Endothelial cell (in vitro differentiated cells): Measurements from ENCODE around the gene FAM3C. TPM values are rescaled to one million over a fixed set of nuclear protein-coding genes. Genes with fewer than 3 reads are reported as not detected.
"Not testable (repeated sequence)": the region's sequence is repeated elsewhere in the genome, so short reads cannot be mapped to it uniquely, and the experiment has no call there.

Experiments used
- DNase-seq: peaks from one replicate; pipeline ENCODE4 v3.0.0; 2021; ENCODE audit warnings: low spot score
- H3K27ac Mint-ChIP-seq: one replicate; pipeline ENCODE4 v1.8.0; 2021; ENCODE audit warnings: mixed read lengths, inconsistent platforms; ENCODE audit not compliant: unreplicated experiment
- H3K27me3 Mint-ChIP-seq: one replicate; pipeline ENCODE4 v1.8.0; 2021; ENCODE audit warnings: mild to moderate bottlenecking, moderate library complexity, mixed read lengths, inconsistent platforms; ENCODE audit not compliant: unreplicated experiment
- H3K36me3 Mint-ChIP-seq: one replicate; pipeline ENCODE4 v1.8.0; 2021; ENCODE audit warnings: mild to moderate bottlenecking, low read depth, mixed read lengths, inconsistent platforms; ENCODE audit not compliant: unreplicated experiment
- H3K4me1 Mint-ChIP-seq: one replicate; pipeline ENCODE4 v1.8.0; 2021; ENCODE audit warnings: mild to moderate bottlenecking, mixed read lengths, inconsistent platforms; ENCODE audit not compliant: unreplicated experiment
- H3K4me3 Mint-ChIP-seq: one replicate; pipeline ENCODE4 v1.8.0; 2021; ENCODE audit warnings: mild to moderate bottlenecking, mixed read lengths, inconsistent platforms; ENCODE audit not compliant: unreplicated experiment
- H3K9me3 Mint-ChIP-seq: one replicate; pipeline ENCODE4 v1.8.0; 2021; ENCODE audit warnings: mixed read lengths, inconsistent platforms; ENCODE audit not compliant: unreplicated experiment
- CTCF ChIP-seq: fragments of 200-600 bp; sonication (generic); IDR thresholded peaks from one replicate; pipeline ENCODE4 v1.5.0; 2021; ENCODE audit warnings: antibody characterized with exemption; ENCODE audit not compliant: unreplicated experiment
- total RNA-seq: library from RNA; stranded (reverse); fragmentation: NEBNext Ultra II Directional; extraction: Animal tissue kit (Norgen Biotek cat#: 25700); gene quantifications from one replicate; pipeline ENCODE4 v1.2.1, GENCODE V29; 2021; ENCODE audit not compliant: unreplicated experiment

Gene FAM3C
- total RNA-seq, 1 donor from 2014 or later, result 50.9 TPM

- Mint-ChIP-seq H3K9me3 (no peaks in the 10 kb centered on the region), H3K36me3 (no peaks in the 10 kb centered on the region), H3K27me3 (no peaks in the 10 kb centered on the region), H3K27ac (no peak overlapping the region), H3K4me3 (no peak overlapping the region), H3K4me1 (peaks cover 12% of the 10 kb centered on the region)
- DNase-seq, result no peak
- no peak for TF ChIP-seq CTCF
Observed at GRCh38 chr7:121436688-121437087, 40.6 kb upstream of the FAM3C start.

GRCh38 chr7:121436136-121436535, 40.0 kb upstream of the FAM3C start:
- TF ChIP-seq CTCF, result no peak
- no peak overlapping the region for H3K27ac Mint-ChIP-seq
- no peaks in the 10 kb centered on the region for H3K9me3 Mint-ChIP-seq

GRCh38 chr7:121433775-121434174, 37.7 kb upstream of the FAM3C start:
- Mint-ChIP-seq H3K36me3 (no peaks in the 10 kb centered on the region), H3K4me1 (peaks cover 10% of the 10 kb centered on the region), H3K9me3 (no peaks in the 10 kb centered on the region), H3K27me3 (no peaks in the 10 kb centered on the region), H3K4me3 (no peak overlapping the region), H3K27ac (no peak overlapping the region)
- no peak for TF ChIP-seq CTCF
- no peak for DNase-seq

More at GRCh38 chr7:121436136-121436535, 40.0 kb upstream of the FAM3C start:
- Mint-ChIP-seq H3K36me3 (no peaks in the 10 kb centered on the region), H3K4me3 (no peak overlapping the region), H3K4me1 (peaks cover 12% of the 10 kb centered on the region), H3K27me3 (no peaks in the 10 kb centered on the region)
- no peak for DNase-seq

- H3K27me3 Mint-ChIP-seq, H3K4me3 Mint-ChIP-seq, DNase-seq, H3K27ac Mint-ChIP-seq, H3K36me3 Mint-ChIP-seq, H3K9me3 Mint-ChIP-seq, H3K4me1 Mint-ChIP-seq: not testable (repeated sequence)
Observed at GRCh38 chr7:121432486-121432885, 36.4 kb upstream of the FAM3C start.

- H3K36me3 Mint-ChIP-seq, result no peaks in the 10 kb centered on the region
- no peak for TF ChIP-seq CTCF
- no peak for DNase-seq
- H3K27me3 Mint-ChIP-seq, result no peaks in the 10 kb centered on the region
- H3K4me1 Mint-ChIP-seq, result no peaks in the 10 kb centered on the region
- no peak overlapping the region for H3K27ac Mint-ChIP-seq
- H3K4me3 Mint-ChIP-seq, result no peak overlapping the region
- no peaks in the 10 kb centered on the region for H3K9me3 Mint-ChIP-seq
Observed at GRCh38 chr7:121431996-121432395, 35.9 kb upstream of the FAM3C start.
